MM.1S (cell line): Measurements from ENCODE around the gene CISH.

ENCODE experiments used
- EZH2 ChIP-seq: fragments of 300-600 bp; sonication (generic); optimal IDR thresholded peaks from 2 replicates; pipeline ENCODE3; 2017; ENCODE audit warnings: low read depth, mild to moderate bottlenecking, antibody characterized with exemption, low read length, mixed read lengths
- EZH2phosphoT487 ChIP-seq: fragments of 300-600 bp; sonication (generic); IDR thresholded peaks from 2 replicates; pipeline ENCODE4 v1.6.1; 2018; ENCODE audit warnings: antibody characterized with exemption, low read length
- TF ChIP-seq, protein P1 (sequence below): fragments of 300-600 bp; sonication (generic); IDR thresholded peaks from 2 replicates; pipeline ENCODE4 v1.5.1; 2016; ENCODE audit warnings: antibody characterized with exemption, low read length, mixed read lengths

DNA sequence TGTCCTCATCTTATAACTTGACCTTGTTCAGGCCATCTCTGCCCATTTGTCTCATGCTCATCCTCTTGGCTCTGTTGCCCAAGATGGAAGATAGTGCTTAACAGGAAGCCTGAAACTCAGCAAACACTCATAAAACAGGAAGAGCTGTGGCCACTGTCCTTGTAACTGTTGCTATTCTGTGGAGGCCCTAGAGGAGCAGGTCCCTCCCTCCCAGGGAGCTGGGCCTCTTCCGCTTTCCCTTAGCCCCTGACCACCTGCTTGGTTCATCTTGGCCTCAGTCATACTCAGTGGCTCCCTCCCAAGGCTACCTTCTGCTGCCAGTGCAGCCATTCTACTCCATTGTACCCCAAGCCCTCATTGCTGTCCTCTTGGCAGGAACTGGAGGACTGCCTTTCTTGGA, 8.8 kb upstream of the CISH start:
- TF ChIP-seq, protein P1, sequence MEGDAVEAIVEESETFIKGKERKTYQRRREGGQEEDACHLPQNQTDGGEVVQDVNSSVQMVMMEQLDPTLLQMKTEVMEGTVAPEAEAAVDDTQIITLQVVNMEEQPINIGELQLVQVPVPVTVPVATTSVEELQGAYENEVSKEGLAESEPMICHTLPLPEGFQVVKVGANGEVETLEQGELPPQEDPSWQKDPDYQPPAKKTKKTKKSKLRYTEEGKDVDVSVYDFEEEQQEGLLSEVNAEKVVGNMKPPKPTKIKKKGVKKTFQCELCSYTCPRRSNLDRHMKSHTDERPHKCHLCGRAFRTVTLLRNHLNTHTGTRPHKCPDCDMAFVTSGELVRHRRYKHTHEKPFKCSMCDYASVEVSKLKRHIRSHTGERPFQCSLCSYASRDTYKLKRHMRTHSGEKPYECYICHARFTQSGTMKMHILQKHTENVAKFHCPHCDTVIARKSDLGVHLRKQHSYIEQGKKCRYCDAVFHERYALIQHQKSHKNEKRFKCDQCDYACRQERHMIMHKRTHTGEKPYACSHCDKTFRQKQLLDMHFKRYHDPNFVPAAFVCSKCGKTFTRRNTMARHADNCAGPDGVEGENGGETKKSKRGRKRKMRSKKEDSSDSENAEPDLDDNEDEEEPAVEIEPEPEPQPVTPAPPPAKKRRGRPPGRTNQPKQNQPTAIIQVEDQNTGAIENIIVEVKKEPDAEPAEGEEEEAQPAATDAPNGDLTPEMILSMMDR, result no peak
- no peak for TF ChIP-seq EZH2phosphoT487
- no peak for TF ChIP-seq EZH2
